ENCODE measurements around the gene ZBTB49.
"Not testable (repeated sequence)": the region's sequence is repeated elsewhere in the genome, so short reads cannot be mapped to it uniquely, and the experiment has no call there.

The ZBTB49 gene

GRCh38 chr4:4289941-4290850 is at the start of gene ZBTB49, which contains the start of gene LYAR:
ZBTB49 (plus strand) TSS chr4:4290251; CDS start chr4:4299946, 9,695 bp downstream.
LYAR (minus strand) TSS chr4:4290154; CDS start chr4:4283742, 6,412 bp downstream.
- DNase-seq: peak; percentile 90 to 96 (median 95)

GRCh38 chr4:4245172-4245571 is 44.9 kb upstream of the ZBTB49 start:
- no peak for DNase-seq

- DNase-seq: no peak
Measured at GRCh38 chr4:4247696-4248028, 42.4 kb upstream of the ZBTB49 start.

GRCh38 chr4:4248029-4248884 is 41.8 kb upstream of the ZBTB49 start, which contains the start of gene TMEM128:
TMEM128 (minus strand) TSS chr4:4248223; CDS start chr4:4248202, 21 bp downstream.
- peak; percentile 75 to 81 (median 80) for DNase-seq

- DNase-seq: no peak
Measured at GRCh38 chr4:4248885-4249203, 41.2 kb upstream of the ZBTB49 start.

GRCh38 chr4:4249342-4249741 is 40.7 kb upstream of the ZBTB49 start:
- not testable (repeated sequence) for DNase-seq

GRCh38 chr4:4249866-4250265 is 40.2 kb upstream of the ZBTB49 start:
- DNase-seq: no peak

- DNase-seq: no peak
Measured at GRCh38 chr4:4254199-4254598, 35.9 kb upstream of the ZBTB49 start.

GRCh38 chr4:4254666-4255065 is 35.4 kb upstream of the ZBTB49 start:
- DNase-seq: no peak

- no peak for DNase-seq
Measured at GRCh38 chr4:4256799-4257198, 33.3 kb upstream of the ZBTB49 start.

- not testable (repeated sequence) for DNase-seq
Measured at GRCh38 chr4:4257705-4258104, 32.3 kb upstream of the ZBTB49 start.

GRCh38 chr4:4259484-4260100 is 30.5 kb upstream of the ZBTB49 start:
- DNase-seq: no peak

- DNase-seq: no peak
Measured at GRCh38 chr4:4260185-4260751, 29.8 kb upstream of the ZBTB49 start.

GRCh38 chr4:4267981-4268380 is 22.1 kb upstream of the ZBTB49 start:
- DNase-seq: no peak

GRCh38 chr4:4268776-4269175 is 21.3 kb upstream of the ZBTB49 start:
- no peak for DNase-seq

- DNase-seq: no peak
Measured at GRCh38 chr4:4269331-4269731, 20.7 kb upstream of the ZBTB49 start.

GRCh38 chr4:4269856-4270255 is 20.2 kb upstream of the ZBTB49 start:
- no peak for DNase-seq

- DNase-seq: no peak
Measured at GRCh38 chr4:4270529-4270928, 19.5 kb upstream of the ZBTB49 start.

- DNase-seq: no peak
Measured at GRCh38 chr4:4271912-4272311, 18.1 kb upstream of the ZBTB49 start.

- DNase-seq: no peak
Measured at GRCh38 chr4:4274226-4274625, 15.8 kb upstream of the ZBTB49 start.

GRCh38 chr4:4277531-4277930 is 12.5 kb upstream of the ZBTB49 start:
- no peak for DNase-seq

- no peak for DNase-seq
Measured at GRCh38 chr4:4281787-4282186, 8.3 kb upstream of the ZBTB49 start.

Measured in activated CD4-positive, CD25-positive, alpha-beta regulatory T cell (primary cell).